HG02623 (cell line): ENCODE results near the gene DIS3L2.
"Not testable (repeated sequence)": the region's sequence is repeated elsewhere in the genome, so short reads cannot be mapped to it uniquely, and the experiment has no call there.

Experiments
- ATAC-seq: cut with Tn5 transposase; IDR thresholded peaks from one replicate; pipeline ENCODE4 v1.9.1; 2021; ENCODE audit warnings: moderate library complexity; ENCODE audit not compliant: unreplicated experiment

The DIS3L2 gene

DNA sequence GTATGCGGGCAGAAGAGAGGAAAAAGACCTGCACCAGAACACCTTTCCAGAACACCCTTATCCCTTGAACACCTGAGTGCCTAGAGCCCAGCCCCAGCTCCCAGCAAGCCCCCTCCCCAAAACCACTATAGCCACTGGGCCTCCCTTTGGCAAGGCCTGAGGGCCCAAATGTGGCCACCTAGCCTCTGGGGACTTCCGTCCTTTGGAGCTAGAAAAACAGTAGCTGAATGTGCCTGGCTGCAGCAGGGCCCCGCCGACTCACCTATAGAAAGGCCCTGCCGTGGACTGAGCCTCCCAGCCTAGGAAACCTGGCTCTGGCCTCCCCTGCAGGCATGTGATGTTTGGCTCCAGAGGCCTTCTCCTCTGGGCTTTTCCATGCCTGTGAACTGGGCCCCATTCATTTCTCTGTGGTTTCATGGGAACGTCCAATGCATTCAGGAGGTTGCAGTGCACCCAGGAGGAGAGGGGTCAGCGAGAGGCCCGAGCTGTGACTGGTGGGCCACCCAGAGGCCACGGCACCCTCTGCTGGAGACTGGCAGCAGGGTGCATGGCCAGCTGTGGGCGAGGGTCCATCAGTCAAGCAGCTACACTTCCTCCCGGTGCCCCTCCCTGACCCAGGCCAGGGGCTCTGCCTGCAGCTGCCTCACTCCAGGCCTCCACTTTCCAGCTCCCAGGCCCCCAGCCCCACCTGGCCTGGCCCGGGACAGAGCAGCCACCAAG lies 401.7 kb downstream of the DIS3L2 start:
- not testable (repeated sequence) for ATAC-seq

DNA sequence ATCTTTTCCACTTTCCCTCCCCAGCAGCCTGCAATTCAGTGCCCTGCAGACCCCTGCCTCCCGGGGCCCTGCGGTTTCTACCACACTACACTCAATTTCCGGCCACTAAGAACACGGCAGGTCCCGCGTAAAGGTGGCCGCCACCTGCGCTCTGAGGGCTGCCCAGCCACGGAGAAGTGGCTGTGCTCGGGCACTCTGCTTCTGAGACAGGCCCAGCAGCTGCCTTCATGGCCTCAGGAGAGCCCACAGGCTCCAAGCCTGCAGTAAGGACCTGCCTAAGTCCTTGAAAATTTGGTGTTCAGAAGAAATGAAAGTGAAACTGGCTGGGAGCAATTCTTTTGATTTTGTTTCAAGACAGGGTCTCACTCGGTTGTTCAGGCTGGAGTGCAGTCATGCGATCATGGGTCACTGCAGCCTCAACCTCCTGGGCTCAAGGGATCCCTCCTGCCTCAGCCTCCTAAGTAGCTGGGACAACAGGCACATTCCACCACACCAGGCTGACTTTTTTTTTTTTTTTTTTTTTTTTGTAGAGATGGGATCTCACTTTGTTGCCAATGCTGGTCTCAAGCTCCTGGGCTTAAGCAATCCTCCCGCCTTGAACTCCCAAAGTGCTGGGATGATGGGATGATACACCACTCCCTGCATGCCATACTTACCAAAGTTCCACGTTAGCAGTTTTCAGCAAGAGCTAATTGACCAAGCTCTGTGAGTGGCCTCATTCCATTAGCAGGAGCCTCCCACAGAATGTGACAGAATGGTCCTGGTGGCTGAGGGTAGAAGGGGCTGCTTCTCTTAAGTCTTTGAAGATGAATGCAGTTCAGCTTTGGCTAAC lies 402.5 kb downstream of the DIS3L2 start:
- no peak for ATAC-seq

DNA sequence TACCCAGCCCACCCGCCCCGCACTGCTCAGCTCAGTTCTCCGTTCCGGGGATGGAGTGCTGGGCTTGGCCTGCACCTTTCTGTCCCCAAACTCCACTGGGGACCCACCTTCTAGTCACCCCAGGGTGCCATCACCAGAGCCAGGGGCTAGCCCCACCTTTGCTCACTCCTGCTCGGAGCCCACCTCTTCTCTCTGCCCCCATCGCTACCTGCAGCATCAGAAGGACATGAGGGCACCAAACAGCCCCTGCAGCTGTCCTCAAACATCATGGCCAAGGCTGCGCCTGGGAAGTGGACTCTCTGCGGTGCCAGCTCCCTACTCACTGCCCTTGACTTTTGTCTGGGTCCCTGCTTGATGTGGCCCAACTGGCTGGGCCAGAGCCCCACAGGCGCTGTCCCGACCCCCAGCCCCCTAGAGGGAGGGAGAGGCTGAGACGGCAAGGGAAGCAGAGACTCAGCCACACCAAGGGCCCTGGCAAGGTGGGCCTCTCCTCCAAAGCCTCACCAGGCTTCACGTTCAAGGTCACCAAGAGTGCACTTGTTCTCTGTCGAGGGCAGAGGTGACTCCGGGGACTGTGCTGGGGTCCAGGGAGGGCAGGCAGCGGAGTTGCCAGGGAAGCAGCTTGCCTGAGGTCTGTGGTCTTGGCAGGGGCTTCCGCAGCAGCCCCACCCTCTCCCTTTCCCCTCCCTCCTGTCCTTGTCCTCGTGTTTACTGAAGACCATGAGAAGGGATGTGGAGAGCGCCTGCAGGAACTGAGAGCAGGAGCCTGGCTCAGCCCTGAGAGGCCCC lies 403.5 kb downstream of the DIS3L2 start:
- ATAC-seq: not testable (repeated sequence)

DNA sequence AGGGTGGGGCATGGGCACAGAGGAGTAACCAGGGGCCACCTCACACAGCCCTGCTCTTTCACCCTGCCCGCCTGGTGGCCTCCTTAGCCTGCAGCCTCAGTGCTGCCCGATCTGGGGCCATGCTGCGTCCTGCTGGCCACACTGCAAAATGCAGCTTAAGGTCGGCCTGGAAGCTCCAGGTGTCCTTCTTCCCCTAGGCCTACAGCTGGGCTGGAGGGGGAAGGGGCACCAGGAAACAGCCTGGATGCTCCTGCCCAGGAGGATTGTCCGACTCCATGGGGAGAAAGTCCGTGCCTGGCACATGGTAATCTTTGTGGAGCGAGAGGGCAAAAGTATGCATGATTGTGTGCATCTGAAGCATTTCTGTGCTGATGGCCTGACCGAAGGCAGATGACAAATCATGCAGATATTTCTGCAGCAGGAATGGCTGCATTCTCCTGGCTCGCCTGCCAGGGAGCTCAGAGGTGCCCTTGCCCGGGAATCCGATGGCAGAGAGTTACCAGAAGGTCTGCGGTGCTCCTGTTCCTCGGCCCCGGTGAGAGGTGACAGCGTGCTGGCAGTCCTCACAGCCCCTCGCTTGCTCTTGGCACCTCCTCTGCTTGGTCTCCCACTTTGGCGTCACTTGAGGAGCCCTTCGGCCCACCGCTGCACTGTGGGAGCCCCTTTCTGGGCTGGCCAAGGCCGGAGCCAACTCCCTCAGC lies 404.3 kb downstream of the DIS3L2 start:
- ATAC-seq: no peak

DNA sequence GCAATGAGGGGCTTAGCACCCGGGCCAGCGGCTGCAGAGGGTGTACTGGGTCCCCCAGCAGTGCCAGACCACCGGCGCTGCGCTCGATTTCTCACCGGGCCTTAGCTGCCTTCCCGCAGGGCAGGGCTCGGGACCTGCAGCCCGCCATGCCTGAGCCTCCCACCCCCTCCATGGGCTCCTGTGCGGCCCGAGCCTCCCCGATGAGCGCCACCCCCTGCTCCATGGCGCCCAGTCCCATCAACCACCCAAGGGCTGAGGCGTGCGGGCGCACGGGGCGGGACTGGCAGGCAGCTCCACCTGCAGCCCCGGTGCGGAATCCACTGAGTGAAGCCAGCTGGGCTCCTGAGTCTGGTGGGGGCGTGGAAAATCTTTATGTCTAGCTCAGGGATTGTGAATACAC lies 404.9 kb downstream of the DIS3L2 start:
- not testable (repeated sequence) for ATAC-seq

DNA sequence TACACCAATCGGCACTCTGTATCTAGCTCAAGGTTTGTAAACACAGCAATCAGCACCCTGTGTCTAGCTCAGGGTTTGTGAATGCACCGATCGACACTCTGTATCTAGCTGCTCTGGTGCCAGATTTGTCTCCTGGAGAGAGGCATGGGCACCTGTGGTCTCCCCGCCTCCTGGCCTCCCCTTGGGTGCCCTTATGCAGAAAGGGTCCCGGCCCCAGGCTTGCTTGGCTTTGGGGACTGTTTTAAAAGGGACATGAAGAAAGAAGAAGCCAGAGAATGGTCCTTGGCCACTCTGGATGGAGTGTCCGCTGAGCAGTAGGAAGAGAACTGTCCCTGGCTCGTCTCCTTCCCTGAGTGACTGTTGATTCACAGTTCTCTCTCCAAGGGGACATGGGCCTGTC lies 405.5 kb downstream of the DIS3L2 start:
- no peak for ATAC-seq

DNA sequence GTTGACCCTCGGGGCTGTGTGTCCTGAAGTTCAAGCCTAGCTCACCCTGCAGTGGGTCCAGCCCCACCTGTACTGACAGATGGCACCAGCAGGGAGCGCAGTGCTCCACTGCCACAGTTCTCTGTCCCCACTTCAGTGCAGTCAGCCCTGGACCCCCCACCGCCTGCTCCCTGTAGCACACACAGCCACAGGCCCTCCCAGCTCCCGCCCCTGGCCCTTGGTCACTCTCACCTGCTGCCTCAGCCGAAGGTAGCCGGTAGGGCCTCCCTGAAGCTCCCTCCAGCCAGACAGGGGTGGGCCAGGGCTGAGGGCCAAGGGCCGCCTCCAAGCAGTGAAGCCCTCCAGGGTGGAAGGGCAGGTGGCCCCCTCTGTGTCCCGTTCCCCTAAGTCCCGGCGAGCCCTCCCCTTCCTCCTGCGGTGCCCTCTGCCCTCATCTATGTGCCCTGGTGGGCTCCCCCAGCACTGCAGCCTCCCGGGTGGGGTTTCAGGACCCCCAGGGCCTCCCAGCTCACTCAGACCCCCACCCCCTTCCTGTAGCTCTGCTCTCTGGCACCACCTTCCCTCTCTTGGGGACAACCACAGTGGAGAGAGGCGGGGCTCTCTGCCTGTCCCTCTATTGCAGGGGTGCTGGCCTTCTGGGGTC lies 406.2 kb downstream of the DIS3L2 start:
- no peak for ATAC-seq

DNA sequence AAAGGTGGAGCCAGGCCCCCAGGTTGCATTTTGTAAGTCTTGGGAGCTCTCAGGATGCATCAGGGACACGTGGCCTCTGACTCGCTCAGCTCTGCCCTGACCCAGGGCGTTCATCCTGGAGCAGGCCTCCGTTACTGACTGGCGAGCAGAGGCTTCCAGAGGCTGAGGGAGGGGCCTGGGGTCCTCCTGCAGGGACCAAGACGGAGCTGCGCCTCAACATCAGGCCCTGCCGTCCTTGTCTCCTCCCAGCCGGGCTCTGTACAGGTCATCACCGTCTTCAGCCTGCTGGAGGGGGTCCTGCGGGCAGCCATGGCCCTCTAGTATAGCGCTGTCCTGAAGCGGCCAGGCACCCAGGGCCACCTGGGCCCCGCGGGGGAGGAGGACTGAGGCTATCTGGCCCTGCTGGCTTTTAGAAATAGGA lies 406.8 kb downstream of the DIS3L2 start:
- ATAC-seq: no peak

DNA sequence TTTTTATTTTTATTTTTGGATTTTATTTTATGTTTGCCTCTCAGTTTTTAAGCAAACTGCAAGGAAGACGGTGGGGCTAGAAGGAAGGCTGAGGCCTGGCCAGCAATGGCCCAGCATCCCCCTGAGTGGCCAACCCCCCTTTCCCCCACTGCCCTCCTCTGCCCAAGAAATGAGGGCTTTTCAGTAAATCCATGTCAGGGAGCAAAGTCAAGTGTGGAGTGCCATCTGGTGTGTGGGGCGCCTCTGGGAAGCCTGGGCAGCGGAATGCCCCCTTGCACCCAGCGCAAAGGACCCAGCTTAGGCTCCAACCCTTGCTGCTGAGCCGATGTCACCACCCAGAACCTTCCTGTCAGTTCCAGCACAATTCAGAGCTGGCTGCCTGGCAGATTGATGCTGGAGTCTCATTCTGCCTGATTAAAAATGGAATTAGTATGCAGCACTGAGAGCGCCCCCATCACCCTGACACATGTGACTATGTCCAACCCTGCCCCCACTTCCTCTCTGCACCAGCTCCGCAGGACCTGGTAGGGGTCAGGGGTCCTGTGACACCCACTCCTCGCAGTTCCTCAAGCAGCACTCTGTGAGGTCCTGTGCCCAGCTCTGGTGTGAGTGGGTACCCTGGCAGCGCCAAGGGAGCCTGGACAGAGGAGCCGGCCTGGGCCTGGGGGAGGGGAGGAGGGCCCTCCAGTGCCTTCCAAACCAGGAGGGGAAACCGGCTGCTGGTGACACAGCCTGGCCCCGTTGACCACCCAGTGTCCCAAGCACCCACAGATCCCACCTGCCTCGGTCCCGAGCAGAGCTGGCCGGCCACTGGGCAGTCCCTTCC lies 407.8 kb downstream of the DIS3L2 start:
- no peak for ATAC-seq

DNA sequence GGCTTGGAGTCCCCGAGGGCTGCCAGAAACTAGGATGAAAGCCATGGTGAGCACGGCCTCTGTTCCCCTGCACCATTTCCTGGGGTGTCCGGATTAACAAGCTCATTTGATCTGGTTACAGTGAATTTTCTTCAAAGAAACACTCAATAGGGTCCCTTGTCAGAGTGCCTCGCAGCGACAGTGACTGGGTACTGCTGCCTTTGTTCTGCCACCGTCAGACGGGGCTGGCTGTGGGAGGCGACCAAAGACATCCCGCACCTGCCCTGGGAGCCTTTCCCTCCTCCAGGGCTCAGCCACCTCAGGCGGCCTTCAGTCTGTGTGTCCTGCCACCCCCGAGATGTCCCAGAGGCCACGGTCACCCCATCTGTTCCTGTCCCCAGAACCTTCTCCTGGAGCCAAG lies 408.5 kb downstream of the DIS3L2 start:
- not testable (repeated sequence) for ATAC-seq

DNA sequence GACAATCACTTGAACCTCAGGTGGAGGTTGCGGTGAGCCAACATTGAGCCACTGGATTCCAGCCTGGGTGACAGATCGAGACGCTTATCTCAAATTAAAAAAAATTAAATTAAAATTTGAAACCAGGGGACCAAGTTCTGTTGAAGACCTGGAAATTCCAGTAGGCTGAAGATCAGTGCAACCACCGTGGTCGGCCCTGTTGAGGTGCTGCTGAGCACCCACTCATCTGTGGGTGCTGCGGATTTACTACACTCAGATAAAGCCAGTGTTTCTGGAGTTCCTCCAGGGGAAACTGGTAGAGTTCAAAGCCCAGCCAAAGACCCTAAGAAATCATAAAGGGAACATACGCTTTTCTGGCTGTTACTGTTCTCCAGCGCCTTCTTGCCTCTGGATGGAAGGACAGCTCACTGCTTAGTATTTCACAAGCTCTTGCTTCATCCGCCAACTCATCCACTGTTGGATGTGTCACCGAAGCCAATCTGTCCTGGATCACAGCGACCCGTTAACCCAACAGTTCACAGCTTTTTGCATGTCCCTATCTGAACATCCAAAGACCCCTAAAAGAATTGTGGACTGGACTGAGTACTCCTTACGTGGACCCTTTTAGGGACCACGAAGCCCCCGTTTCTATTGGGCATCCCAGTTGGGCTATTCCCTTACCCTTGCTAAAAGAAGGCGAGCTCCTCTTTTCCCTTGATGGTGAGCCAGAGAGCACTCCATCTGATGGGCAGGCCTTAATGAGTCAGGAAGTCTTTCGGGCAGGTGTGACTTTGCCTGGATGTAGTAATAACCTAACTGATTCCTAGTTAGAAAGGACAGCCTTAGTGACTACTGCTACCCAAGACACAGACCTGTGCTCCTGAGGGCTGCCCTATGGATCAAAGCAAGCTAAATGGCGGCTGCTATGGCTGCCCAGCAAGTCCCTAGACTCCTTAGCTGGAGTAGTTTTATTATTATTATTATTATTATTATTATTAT lies 411.0 kb downstream of the DIS3L2 start:
- ATAC-seq: no peak

DNA sequence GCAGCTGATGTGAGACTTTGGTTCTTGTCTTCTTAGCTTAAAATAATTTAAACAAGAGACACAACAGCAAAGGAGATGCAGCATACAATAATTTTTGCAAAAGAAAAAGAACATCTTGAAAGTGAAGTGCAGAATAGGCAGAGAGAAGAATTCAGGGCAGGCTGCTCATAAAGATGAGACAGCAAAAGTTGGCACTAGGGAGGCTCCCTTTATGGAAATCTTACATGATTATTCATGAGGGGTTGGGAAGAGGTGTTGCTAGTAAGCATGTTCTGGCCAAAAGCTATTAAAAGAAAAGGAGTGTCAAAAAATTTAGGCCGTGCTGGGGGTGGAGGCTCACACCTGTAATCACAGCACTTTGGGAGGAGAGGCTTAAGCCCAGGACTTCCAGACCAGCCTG lies 412.8 kb downstream of the DIS3L2 start:
- ATAC-seq: no peak

DNA sequence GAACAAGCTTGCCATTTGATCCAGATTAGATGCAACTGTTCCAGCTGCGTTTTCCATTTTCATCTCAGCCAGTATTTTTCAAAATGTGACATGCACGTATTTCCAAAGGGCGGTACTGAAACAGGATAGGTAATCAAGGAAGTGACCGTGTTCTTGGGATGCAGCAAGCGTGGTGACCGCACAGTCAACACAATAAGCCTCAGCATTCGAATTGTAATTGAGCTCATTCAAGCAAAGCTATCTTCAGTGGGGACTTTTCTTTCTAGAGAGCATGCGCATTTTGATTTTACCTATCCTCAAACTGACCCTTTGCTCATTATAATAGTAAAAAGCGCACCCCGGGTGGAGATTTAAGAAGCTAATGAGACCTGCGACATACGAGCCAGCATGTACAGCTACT lies 413.7 kb downstream of the DIS3L2 start:
- ATAC-seq: no peak

DNA sequence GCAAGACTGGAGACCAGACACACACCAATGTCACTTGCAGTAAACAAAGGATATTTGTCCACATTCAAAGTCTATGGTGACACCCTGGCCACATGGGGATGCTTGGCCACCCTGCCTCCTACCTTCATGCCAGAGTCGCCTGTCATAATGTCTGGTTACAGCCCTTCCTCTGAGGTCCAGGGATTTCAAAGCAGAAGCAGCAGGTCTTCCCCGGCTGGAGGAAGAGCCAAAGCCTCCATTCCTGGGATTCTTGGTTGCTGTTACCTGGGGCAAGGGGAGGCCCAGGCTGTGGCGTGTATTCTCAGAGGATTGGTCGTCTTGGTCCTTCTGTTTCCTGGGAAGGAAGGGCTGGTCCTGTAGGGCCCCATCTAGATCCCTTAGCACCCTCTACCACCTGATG lies 414.7 kb downstream of the DIS3L2 start:
- no peak for ATAC-seq

DNA sequence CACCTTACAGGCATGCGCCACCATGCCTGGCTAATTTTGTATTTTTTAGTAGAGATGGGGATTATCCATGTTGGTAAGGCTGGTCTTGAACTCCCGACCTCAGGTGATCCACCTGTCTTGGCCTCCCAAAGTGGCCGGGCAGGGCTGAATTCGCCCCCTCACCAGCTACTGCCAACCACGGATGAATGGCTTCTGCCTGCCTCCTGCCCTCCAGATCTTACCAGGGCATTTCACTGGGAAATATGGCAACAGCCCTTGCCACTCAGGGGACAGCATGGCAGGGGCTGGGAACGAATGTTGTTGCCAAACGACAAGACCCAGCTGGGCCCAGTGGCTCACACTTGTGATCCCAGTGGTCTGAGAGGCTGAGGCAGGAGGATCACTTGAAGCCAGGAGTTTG lies 415.2 kb downstream of the DIS3L2 start:
- ATAC-seq: no peak

DNA sequence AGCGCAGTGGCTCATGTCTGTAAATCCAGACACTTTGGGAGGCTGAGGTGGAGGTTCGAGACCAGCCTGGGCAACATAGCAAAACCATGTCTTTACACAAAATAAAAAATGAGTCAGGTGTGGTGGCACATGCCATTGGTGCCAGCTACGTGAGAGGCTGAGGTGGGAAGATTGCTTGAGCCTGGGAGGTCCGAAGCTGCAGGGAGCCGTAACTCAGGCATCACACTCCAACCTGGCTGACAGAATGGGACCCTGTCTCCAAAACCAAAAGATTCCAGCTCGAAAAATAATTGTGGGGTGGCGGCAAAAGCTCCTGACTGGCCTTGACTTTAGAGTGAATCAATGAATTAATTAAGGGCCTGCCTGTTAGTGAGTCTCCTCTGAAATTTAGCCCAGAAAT lies 415.8 kb downstream of the DIS3L2 start:
- ATAC-seq: no peak

DNA sequence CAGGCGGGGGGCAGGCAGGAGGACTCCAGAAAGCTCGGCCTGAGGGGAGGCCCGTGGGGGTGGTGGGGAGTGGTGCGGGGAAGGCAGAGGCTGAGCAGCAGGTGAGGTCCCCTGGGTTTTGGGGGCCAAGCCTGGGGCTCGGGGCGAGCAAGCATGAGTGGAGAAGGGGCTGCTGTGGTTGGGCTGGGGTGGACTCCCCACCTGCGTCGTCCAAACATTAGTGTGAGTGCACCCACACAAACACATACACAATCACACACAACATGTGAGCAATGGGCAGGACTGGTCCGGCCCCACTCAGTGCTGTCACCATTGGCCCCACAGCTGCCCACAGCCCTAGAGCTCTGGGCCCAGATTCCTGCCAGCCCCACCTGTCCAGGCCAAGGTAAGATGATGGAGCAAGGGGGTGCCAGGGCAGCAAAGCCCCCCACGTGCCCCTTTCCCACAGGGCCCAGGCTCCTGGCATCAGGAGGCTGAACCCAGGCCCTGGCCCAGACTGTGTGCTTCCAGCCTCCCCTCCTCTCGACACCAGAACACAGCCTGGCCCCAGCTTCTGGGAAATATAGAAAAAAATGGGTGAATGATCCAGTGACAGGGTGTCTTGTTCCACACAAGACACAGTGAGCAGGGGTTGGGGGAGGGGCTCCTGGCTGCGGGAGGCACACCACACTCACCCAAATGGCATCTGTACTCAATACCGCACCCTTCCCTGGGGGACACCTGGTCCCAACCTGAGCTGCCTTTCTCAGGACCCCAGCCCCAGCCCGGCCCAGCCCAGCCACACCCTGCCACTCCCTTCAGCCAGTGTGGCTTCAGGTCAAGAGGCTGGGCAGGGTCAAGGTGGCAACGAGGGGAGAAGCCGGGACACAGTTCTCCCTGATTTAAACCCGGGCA lies 416.6 kb downstream of the DIS3L2 start:
- ATAC-seq: no peak
